Measurements from ENCODE around the gene GDPD4.

GRCh38 chr11:77193911-77194830, 107.3 kb downstream of the GDPD4 start:
- TF ChIP-seq CTCF (conservative IDR thresholded peaks at IDR 0.05; ENCODE audit: low read length) (no peak), EZH2phosphoT487 (IDR thresholded peaks at IDR 0.05; ENCODE audit: borderline replicate concordance) (no peak)
